GM19438 (cell line): ENCODE data around the gene CYGB.
"Not testable (repeated sequence)": the region's sequence is repeated elsewhere in the genome, so short reads cannot be mapped to it uniquely, and the experiment has no call there.

Experiments used
- ATAC-seq: cut with Tn5 transposase; IDR thresholded peaks from one replicate; pipeline ENCODE4 v1.9.1; 2021; ENCODE audit warnings: low read depth; ENCODE audit not compliant: unreplicated experiment

The CYGB gene

GRCh38 chr17:76567634-76568432, 30.3 kb upstream of the CYGB start:
- no peak for ATAC-seq

- ATAC-seq = no peak
These were observed 29.5 kb upstream of the CYGB start for GRCh38 chr17:76566988-76567431.

- no peak for ATAC-seq
These were observed 29.1 kb upstream of the CYGB start for GRCh38 chr17:76566613-76566943.

- ATAC-seq = no peak
These were observed 28.5 kb upstream of the CYGB start for GRCh38 chr17:76565728-76566612.

- ATAC-seq = not testable (repeated sequence)
These were observed 27.6 kb upstream of the CYGB start for GRCh38 chr17:76564991-76565727.

- ATAC-seq = not testable (repeated sequence)
These were observed 25.9 kb upstream of the CYGB start for GRCh38 chr17:76563359-76563758.

- no peak for ATAC-seq
These were observed 25.2 kb upstream of the CYGB start for GRCh38 chr17:76562734-76563148.

- ATAC-seq = no peak
These were observed 24.3 kb upstream of the CYGB start for GRCh38 chr17:76561799-76562268.

- ATAC-seq = no peak
These were observed 23.8 kb upstream of the CYGB start for GRCh38 chr17:76561332-76561731.

GRCh38 chr17:76560877-76561221, 23.3 kb upstream of the CYGB start:
- ATAC-seq = no peak

- ATAC-seq = no peak
These were observed 22.7 kb upstream of the CYGB start for GRCh38 chr17:76560036-76560876.

GRCh38 chr17:76559460-76559859, 22.0 kb upstream of the CYGB start:
- ATAC-seq = not testable (repeated sequence)

GRCh38 chr17:76558198-76559095, 20.9 kb upstream of the CYGB start:
- ATAC-seq = no peak

GRCh38 chr17:76557368-76558197, 20.1 kb upstream of the CYGB start:
- peak; percentile 89 for ATAC-seq

GRCh38 chr17:76556765-76557367, 19.4 kb upstream of the CYGB start:
- no peak for ATAC-seq

- ATAC-seq = no peak
These were observed 16.6 kb upstream of the CYGB start for GRCh38 chr17:76554131-76554530.

GRCh38 chr17:76553178-76553908, 15.8 kb upstream of the CYGB start:
- ATAC-seq = no peak
